Measurements from ENCODE around the gene UGT1A5. TPM values are rescaled to one million over a fixed set of nuclear protein-coding genes. Genes with fewer than 3 reads are reported as not detected.

Gene UGT1A5
- total and polyA plus RNA-seq, 2 of the 4 experiments (the other 2 are of a cell fraction): not detected

DNA sequence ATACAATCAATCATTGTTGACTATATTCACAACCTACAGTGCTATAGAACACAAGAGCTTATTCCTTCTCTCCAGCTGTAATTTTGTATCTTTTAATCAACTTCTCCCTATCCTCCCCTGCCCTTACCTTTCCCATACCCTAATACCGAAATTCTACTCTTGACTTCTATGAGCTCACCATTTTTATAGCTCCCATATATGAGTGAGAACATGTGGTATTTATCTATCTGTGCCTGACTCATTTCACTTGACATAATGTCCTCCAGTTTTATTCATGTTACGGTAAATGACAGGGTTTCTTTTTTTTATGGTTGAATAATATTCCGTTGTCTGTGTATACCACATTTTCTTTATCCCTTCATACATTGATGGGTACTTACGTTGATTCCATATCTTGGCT lies 68.1 kb downstream of the UGT1A5 start:
- no CpG with 5 or more reads among the region's 4 CpGs for WGBS, 2 experiments (ENCODE audit: extremely low coverage in 2 of 2, insufficient read length in 1 of 2)
- in situ Hi-C loops (cut with MboI; ENCODE audit: low sequenced_read_pairs): no loop called here
- Histone ChIP-seq H3K56ac (ENCODE audit: extremely low read depth, insufficient read depth, low read length) (no peak overlapping the region), H3K9me3 (ENCODE audit: control insufficient read depth, insufficient read depth, low read length) (peaks cover 3% of the 10 kb centered on the region; the same call in 1 of the 2 replicates), H2AFZ (replicated peaks; ENCODE audit: low read length, poor library complexity) (no peak overlapping the region), H3K23ac (ENCODE audit: low read depth, low read length) (no peak overlapping the region), H3K4me1 (ENCODE audit: control insufficient read depth, insufficient read depth, low read length) (no peaks in the 10 kb centered on the region), H2AK9ac (replicated peaks; ENCODE audit: low read depth, low read length, poor library complexity) (no peak overlapping the region), H3K4ac (ENCODE audit: low read depth, low read length) (no peak overlapping the region), H3K27me3 (ENCODE audit: control insufficient read depth, insufficient read depth, low read length) (no peaks in the 10 kb centered on the region), H3K79me1 (ENCODE audit: low read depth in 1 of 2, low read length in 2 of 2) (no peaks in the 10 kb centered on the region), H2BK120ac (ENCODE audit: low read depth, low read length) (no peak overlapping the region), H3K14ac (replicated peaks; ENCODE audit: low read depth, low read length) (no peak overlapping the region), H2AK5ac (ENCODE audit: low read depth, low read length) (no peak overlapping the region), H4K20me1 (ENCODE audit: insufficient read depth, low read length) (no peaks in the 10 kb centered on the region), H3K27ac (ENCODE audit: insufficient read depth, low read length) (no peak overlapping the region), H3K9ac (ENCODE audit: low read depth, low read length) (no peak overlapping the region), H3K4me3 (ENCODE audit: insufficient read depth, low read depth, low read length) (no peak overlapping the region), H2BK20ac (ENCODE audit: low read depth, low read length) (no peak overlapping the region), H4K91ac (ENCODE audit: insufficient read depth, low read depth, low read length) (no peak overlapping the region), H4K8ac (ENCODE audit: low read depth in 2 of 2, low read length in 2 of 2) (no peak overlapping the region), H3K9me1 (ENCODE audit: insufficient read depth, low read length) (no peaks in the 10 kb centered on the region), H3K36me3 (ENCODE audit: control insufficient read depth, insufficient read depth, low read length) (no peaks in the 10 kb centered on the region), H3K4me2 (ENCODE audit: low read depth, low read length) (no peak overlapping the region), H4K5ac (ENCODE audit: low read depth, low read length) (no peak overlapping the region), H3K18ac (ENCODE audit: low read depth, low read length) (no peak overlapping the region), H2BK5ac (ENCODE audit: low read depth, low read length, poor library complexity, severe bottlenecking) (no peak overlapping the region), H2BK15ac (ENCODE audit: low read depth, low read length) (no peak overlapping the region)
- ATAC-seq (ENCODE audit: low read depth): no peak
- intact Hi-C loops (cut with micrococcal nuclease): no loop called here
- dilution Hi-C loops (cut with HindIII; ENCODE audit: low sequenced_read_pairs, unreplicated experiment): no loop called here
- no TSS peak for BruUV-seq (replicated peaks)
- TF ChIP-seq RFX5 (IDR thresholded peaks at IDR 0.05; ENCODE audit: low read depth, low read length) (no peak), POLR2A (IDR thresholded peaks at IDR 0.05; ENCODE audit: low read depth, low read length) (no peak), MXI1 (IDR thresholded peaks at IDR 0.05; ENCODE audit: borderline replicate concordance, low read depth, low read length) (no peak), BHLHE40 (IDR thresholded peaks at IDR 0.05; ENCODE audit: low read depth, low read length) (no peak), RCOR1 (IDR thresholded peaks at IDR 0.05; ENCODE audit: insufficient replicate concordance, low read length) (no peak), FOS (IDR thresholded peaks at IDR 0.05; ENCODE audit: low read depth, low read length) (no peak), CHD1 (IDR thresholded peaks at IDR 0.05; ENCODE audit: low read depth, low read length) (no peak), NFE2L2 (IDR thresholded peaks at IDR 0.05; ENCODE audit: low read depth, low read length) (no peak)
- TF ChIP-seq, protein P1, sequence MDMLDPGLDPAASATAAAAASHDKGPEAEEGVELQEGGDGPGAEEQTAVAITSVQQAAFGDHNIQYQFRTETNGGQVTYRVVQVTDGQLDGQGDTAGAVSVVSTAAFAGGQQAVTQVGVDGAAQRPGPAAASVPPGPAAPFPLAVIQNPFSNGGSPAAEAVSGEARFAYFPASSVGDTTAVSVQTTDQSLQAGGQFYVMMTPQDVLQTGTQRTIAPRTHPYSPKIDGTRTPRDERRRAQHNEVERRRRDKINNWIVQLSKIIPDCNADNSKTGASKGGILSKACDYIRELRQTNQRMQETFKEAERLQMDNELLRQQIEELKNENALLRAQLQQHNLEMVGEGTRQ (IDR thresholded peaks at IDR 0.05; ENCODE audit: low read depth, low read length): no peak
- TF ChIP-seq, protein P2, sequence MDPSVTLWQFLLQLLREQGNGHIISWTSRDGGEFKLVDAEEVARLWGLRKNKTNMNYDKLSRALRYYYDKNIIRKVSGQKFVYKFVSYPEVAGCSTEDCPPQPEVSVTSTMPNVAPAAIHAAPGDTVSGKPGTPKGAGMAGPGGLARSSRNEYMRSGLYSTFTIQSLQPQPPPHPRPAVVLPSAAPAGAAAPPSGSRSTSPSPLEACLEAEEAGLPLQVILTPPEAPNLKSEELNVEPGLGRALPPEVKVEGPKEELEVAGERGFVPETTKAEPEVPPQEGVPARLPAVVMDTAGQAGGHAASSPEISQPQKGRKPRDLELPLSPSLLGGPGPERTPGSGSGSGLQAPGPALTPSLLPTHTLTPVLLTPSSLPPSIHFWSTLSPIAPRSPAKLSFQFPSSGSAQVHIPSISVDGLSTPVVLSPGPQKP (IDR thresholded peaks at IDR 0.05; ENCODE audit: borderline replicate concordance, low read depth, low read length): no peak
- CTCF ChIA-PET: no interaction called here
- no peak for DNase-seq
- POLR2A ChIA-PET (ENCODE audit: unreplicated experiment): no interaction called here
